ENCODE data around the gene HLX.

GRCh38 chr1:220875260-220875659 lies 4.0 kb upstream of the HLX start:
- TF ChIP-seq, protein P1, sequence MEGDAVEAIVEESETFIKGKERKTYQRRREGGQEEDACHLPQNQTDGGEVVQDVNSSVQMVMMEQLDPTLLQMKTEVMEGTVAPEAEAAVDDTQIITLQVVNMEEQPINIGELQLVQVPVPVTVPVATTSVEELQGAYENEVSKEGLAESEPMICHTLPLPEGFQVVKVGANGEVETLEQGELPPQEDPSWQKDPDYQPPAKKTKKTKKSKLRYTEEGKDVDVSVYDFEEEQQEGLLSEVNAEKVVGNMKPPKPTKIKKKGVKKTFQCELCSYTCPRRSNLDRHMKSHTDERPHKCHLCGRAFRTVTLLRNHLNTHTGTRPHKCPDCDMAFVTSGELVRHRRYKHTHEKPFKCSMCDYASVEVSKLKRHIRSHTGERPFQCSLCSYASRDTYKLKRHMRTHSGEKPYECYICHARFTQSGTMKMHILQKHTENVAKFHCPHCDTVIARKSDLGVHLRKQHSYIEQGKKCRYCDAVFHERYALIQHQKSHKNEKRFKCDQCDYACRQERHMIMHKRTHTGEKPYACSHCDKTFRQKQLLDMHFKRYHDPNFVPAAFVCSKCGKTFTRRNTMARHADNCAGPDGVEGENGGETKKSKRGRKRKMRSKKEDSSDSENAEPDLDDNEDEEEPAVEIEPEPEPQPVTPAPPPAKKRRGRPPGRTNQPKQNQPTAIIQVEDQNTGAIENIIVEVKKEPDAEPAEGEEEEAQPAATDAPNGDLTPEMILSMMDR (conservative IDR thresholded peaks at IDR 0.05 in 1 of 2, IDR thresholded peaks at IDR 0.05 in 1 of 2; ENCODE audit: extremely low read depth in 1 of 2, insufficient read depth in 1 of 2, low read depth in 1 of 2, low read length in 2 of 2), result no peak
- TF ChIP-seq EZH2 (IDR thresholded peaks at IDR 0.05; ENCODE audit: borderline replicate concordance, low read length), result no peak
